Ascending aorta (tissue), 2 donors: ENCODE results near the gene TUBB3. TPM values are rescaled to one million over a fixed set of nuclear protein-coding genes. Genes with fewer than 3 reads are reported as not detected.
"Not testable (repeated sequence)": the region's sequence is repeated elsewhere in the genome, so short reads cannot be mapped to it uniquely, and the experiment has no call there.

Source experiments
- DNase-seq, 2 donors: peaks; one replicate each; pipeline ENCODE4 v3.0.0-alpha.2; 2019; ENCODE audit warnings: low spot score in 2 of 2
- H3K27ac ChIP-seq, 2 donors: fragments of 200-600 bp; sonication (generic); one replicate each; pipeline ENCODE4 v1.5.1; 2016 to 2017; ENCODE audit warnings: mild to moderate bottlenecking in 1 of 2
- H3K27me3 ChIP-seq: fragments of 200-600 bp; sonication (generic); one replicate; pipeline ENCODE4 v1.5.1; 2017
- H3K36me3 ChIP-seq, 2 donors: fragments of 200-600 bp; sonication (generic); one replicate each; pipeline ENCODE4 v1.5.1; 2016
- H3K4me1 ChIP-seq, 2 donors: fragments of 200-600 bp; sonication (generic); one replicate each; pipeline ENCODE4 v1.5.1; 2016 to 2017; ENCODE audit warnings: mild to moderate bottlenecking in 1 of 2
- H3K4me3 ChIP-seq, 2 donors: fragments of 200-600 bp; sonication (generic); one replicate each; pipeline ENCODE4 v1.5.1; 2016 to 2017; ENCODE audit warnings: mild to moderate bottlenecking in 1 of 2
- H3K9me3 ChIP-seq, 2 donors: fragments of 200-600 bp; sonication (generic); one replicate each; pipeline ENCODE4 v1.5.1; 2016
- intact Hi-C: fragments of 100-400 bp; cut with DNase I; formaldehyde crosslinking; loops from one replicate; pipeline ENCODE4 v1.15.1; 2023
- total RNA-seq: library from RNA; depleted of rRNA; stranded (reverse); fragments of >200 nt; gene quantifications from one replicate; pipeline ENCODE4 v1.1.0, GENCODE V29; 2016
- TF ChIP-seq, protein P1 (sequence below), 3 experiments: fragments of 200-600 bp in 2 of 3; fragments of 450-650 bp in 1 of 3; sonication (generic) in 2 of 3; IDR thresholded peaks; one replicate each; pipeline ENCODE4 v1.5.1; 2016 to 2019; ENCODE audit warnings: antibody characterized with exemption in 3 of 3, mild to moderate bottlenecking in 1 of 3, moderate library complexity in 1 of 3

TUBB3 gene
- total RNA-seq, 1 donor from 2014 or later = 2.3 TPM

DNA sequence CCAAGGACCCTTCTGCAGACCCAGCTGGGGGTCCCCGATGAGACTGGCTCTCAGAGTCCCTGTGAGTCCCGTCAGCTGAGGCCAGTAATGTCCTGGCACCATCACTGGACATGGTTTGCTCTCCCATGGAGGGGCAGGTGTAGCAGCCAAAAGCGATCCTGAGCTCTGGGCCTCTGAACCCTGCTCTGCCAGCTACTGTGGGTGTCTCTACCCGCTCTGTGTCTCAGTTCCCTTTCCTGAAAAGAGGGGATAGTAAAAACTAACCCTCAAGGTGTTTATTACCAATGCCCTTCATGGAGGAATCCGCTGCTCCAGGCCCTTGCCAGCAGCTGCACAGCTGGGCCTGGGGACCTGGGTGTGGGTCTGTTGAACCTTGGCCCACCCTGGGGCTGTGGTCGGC, 8.8 kb downstream of the TUBB3 start:
- Histone ChIP-seq H3K4me1 (no peaks in the 10 kb centered on the region), H3K4me3 (no peak overlapping the region), H3K36me3 (no peaks in the 10 kb centered on the region), H3K9me3 (no peaks in the 10 kb centered on the region), H3K27me3 (no peaks in the 10 kb centered on the region), H3K27ac (no peak overlapping the region)
- intact Hi-C loops = no loop called here
- no peak for DNase-seq
- TF ChIP-seq, protein P1, sequence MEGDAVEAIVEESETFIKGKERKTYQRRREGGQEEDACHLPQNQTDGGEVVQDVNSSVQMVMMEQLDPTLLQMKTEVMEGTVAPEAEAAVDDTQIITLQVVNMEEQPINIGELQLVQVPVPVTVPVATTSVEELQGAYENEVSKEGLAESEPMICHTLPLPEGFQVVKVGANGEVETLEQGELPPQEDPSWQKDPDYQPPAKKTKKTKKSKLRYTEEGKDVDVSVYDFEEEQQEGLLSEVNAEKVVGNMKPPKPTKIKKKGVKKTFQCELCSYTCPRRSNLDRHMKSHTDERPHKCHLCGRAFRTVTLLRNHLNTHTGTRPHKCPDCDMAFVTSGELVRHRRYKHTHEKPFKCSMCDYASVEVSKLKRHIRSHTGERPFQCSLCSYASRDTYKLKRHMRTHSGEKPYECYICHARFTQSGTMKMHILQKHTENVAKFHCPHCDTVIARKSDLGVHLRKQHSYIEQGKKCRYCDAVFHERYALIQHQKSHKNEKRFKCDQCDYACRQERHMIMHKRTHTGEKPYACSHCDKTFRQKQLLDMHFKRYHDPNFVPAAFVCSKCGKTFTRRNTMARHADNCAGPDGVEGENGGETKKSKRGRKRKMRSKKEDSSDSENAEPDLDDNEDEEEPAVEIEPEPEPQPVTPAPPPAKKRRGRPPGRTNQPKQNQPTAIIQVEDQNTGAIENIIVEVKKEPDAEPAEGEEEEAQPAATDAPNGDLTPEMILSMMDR (IDR thresholded peaks at IDR 0.05) = no peak

DNA sequence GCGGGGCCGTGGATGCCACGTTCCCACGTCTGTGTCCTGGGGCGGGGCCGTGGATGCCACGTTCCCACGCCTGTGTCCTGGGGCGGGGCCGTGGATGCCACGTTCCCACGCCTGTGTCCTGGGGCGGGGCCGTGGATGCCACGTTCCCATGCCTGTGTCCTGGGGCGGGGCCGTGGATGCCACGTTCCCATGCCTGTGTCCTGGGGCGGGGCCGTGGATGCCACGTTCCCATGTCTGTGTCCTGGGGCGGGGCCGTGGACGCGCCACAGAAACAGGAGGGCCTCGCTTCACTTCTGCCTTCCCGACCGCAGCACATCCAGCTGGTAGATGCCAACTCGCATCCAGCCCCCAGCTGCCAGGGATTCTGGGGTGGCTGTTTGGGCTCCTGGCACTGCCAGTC, 10.9 kb downstream of the TUBB3 start:
- intact Hi-C loops, H3K27me3 ChIP-seq, H3K36me3 ChIP-seq, DNase-seq, H3K4me1 ChIP-seq, H3K27ac ChIP-seq, H3K9me3 ChIP-seq, H3K4me3 ChIP-seq: not testable (repeated sequence)

GRCh38 chr16:89934611-89935553, 11.7 kb downstream of the TUBB3 start:
- Histone ChIP-seq H3K9me3 (no peaks in the 10 kb centered on the region), H3K27me3 (no peaks in the 10 kb centered on the region), H3K4me1 (no peaks in the 10 kb centered on the region), H3K36me3 (no peaks in the 10 kb centered on the region), H3K27ac (no peak overlapping the region), H3K4me3 (no peak overlapping the region)
- DNase-seq = no peak
- TF ChIP-seq, protein P1 (IDR thresholded peaks at IDR 0.05) = no peak
- intact Hi-C loops = no loop called here

DNA sequence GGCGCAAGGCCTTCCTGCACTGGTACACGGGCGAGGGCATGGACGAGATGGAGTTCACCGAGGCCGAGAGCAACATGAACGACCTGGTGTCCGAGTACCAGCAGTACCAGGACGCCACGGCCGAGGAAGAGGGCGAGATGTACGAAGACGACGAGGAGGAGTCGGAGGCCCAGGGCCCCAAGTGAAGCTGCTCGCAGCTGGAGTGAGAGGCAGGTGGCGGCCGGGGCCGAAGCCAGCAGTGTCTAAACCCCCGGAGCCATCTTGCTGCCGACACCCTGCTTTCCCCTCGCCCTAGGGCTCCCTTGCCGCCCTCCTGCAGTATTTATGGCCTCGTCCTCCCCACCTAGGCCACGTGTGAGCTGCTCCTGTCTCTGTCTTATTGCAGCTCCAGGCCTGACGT, 12.5 kb downstream of the TUBB3 start:
- intact Hi-C loops, H3K9me3 ChIP-seq, H3K27me3 ChIP-seq, H3K4me3 ChIP-seq, H3K36me3 ChIP-seq, DNase-seq, H3K27ac ChIP-seq, H3K4me1 ChIP-seq: not testable (repeated sequence)

GRCh38 chr16:89936034-89936433, 12.9 kb downstream of the TUBB3 start:
- intact Hi-C loops = no loop called here
- TF ChIP-seq, protein P1 (IDR thresholded peaks at IDR 0.05) = no peak
- Histone ChIP-seq H3K4me1 (no peaks in the 10 kb centered on the region), H3K27me3 (no peaks in the 10 kb centered on the region), H3K36me3 (no peaks in the 10 kb centered on the region), H3K9me3 (no peaks in the 10 kb centered on the region), H3K27ac (no peak overlapping the region), H3K4me3 (no peak overlapping the region)
- no peak for DNase-seq

DNA sequence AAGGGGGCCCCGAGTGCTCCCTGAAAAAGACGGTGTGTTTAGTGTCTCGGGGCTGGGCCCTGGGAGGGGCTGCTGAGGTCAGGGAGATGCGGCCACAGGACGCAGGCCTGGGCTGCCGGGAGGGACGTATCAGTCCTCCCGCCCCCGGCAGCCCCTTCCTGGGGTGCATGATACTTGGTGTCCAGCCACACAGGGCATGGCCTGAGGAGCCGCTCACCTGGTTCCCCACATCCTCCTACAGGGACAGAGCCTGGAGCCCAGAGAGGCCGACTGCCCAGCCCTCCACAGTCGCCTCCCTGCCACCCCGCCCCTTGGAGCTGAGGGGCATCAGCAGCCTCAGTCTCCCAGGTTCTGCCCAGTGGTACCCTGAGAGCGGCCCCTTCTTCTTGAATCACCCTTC, 13.4 kb downstream of the TUBB3 start:
- no peak for DNase-seq
- no peak overlapping the region for H3K27ac ChIP-seq
- intact Hi-C loops = no loop called here
- TF ChIP-seq, protein P1 (IDR thresholded peaks at IDR 0.05) = no peak
- H3K36me3 ChIP-seq = no peaks in the 10 kb centered on the region
- no peaks in the 10 kb centered on the region for H3K27me3 ChIP-seq
- no peaks in the 10 kb centered on the region for H3K4me1 ChIP-seq
- no peak overlapping the region for H3K4me3 ChIP-seq
- no peaks in the 10 kb centered on the region for H3K9me3 ChIP-seq
